GM18951 (cell line): ENCODE results near the gene EEPD1.

Source experiments
- POLR2A ChIP-seq: IDR thresholded peaks from 4 replicates; pipeline ENCODE4 v1.6.1; 2011; ENCODE audit warnings: mild to moderate bottlenecking; ENCODE audit not compliant: insufficient read length, insufficient read depth; ENCODE audit errors: extremely low read depth
- in situ Hi-C: fragments of 300-500 bp; cut with MboI; formaldehyde crosslinking; loops from one replicate; pipeline ENCODE4 v1.12.0; 2022; ENCODE audit warnings: low sequenced_read_pairs, mixed read lengths, inconsistent platforms; ENCODE audit not compliant: unreplicated experiment

Gene EEPD1

DNA sequence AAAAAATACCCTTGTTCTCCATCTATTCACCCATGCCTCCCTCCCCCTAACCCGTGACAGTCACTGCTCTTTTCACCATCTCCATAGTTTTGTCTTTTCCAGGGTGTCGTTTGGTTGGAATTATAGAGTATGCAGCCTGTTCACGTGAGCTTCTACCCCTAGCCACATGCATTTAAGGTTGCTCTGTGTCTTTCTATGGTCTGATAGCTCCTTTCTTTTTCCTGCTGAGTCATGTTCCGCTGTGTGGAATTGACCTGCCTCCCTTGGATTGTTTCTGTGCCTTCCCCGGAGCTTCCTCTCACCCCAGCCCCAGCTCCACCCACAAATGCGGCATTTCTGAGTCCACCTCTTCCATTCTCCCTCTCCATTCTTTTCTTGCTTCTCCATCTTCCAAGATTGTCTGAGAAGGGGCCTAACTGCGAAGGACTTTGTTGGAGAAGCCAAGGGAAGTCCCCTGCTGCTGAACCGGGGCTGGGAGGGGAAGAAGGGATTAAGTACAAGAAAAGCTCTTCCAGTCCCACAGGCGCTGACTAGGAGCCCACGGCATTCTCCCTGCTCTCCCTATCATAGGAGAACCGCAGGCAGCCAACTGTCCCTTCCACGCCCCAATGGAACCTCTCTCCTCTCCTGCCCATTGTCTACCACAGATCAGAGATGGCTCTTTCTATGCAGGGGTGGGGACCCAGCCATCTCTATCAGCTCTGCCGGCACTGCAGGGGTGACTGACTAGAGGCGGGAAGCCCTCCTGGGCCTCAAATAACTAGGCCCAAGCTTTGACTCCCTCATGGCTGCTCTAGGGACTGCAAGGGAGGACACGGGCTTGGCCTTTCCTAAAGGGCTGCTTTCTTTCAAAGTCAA lies 149.1 kb downstream of the EEPD1 start:
- no peak for TF ChIP-seq POLR2A
- in situ Hi-C loops: no loop called here

DNA sequence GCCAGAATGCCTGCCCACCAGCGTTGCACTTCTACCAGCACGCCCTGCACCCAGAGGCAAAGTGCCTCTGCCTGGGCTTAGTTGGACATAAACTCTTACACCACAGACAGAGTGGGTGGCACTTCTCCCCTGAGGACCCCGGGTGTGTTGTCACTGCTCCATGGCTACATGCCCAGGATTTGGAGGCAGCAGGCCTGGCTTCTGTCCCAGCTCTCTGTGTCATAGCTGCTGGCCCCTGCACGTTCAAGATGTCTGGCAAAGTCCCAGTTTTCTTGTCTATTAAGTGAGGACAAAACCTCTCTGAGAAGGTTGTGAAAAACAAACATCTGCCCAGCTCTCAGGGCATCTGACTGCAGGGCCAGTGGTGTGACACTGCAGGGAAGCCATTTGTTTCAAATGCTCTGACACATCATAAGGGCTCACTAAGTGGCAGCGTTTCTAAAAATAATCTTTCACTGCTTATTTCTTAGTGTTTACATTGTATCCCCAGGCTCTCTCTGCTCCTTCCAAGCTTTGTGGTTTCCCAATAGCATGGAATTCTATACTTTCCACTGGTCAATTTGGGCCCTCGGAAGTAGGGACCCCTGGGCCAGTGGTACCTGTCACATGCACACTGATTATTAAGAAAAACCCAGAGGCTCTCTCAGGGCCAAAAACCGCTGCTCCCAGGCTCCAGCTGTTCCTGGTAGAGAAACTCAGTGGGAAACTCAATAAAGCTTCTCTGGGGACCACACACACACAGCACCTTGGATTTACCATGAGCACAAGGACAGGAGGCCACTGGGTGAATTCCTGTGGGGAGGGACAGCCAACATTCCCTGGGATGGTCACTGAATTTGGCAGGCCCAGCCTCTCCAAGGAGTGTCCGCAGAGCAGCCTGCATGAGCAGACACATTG lies 150.4 kb downstream of the EEPD1 start:
- no peak for TF ChIP-seq POLR2A
- in situ Hi-C loops: no loop called here

DNA sequence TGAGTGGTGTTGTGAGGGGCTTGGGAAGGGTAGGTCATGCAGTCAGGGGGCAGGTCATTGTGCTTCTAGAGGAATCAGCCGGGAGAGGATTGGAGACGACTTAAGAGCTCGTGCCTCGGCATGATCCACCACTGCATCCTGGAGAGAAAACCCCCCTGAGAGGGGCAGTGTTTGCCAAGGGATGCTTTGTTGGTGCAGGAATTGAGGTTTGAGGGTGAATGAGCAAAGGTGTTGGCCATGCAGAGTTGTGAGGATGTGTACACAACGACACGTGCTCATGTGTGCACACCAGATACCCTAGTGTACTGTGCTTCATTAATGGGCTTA lies 151.0 kb downstream of the EEPD1 start:
- in situ Hi-C loops: no loop called here

DNA sequence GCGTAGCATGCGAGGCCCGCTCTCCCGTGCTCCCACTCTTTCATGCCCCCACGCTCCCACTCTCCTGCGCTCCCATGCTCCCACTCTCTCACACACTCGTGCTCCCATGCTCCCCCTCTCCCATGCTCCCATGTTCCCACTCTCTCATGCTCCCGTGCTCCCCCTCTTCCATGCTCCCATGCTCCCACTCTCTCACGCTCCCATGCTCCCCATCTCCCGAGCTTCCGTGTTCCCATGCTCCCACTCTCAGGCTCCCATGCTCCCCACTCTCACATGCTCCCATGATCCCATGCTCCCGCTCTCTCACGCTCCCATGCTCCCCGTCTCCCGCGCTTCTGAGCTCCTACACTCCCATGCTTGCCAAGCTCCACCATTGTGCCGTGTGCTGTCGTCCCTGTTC lies 152.2 kb downstream of the EEPD1 start:
- in situ Hi-C loops: no loop called here
- no peak for TF ChIP-seq POLR2A

More for the DNA sequence above, 151.0 kb downstream of the EEPD1 start:
- TF ChIP-seq POLR2A: no peak

DNA sequence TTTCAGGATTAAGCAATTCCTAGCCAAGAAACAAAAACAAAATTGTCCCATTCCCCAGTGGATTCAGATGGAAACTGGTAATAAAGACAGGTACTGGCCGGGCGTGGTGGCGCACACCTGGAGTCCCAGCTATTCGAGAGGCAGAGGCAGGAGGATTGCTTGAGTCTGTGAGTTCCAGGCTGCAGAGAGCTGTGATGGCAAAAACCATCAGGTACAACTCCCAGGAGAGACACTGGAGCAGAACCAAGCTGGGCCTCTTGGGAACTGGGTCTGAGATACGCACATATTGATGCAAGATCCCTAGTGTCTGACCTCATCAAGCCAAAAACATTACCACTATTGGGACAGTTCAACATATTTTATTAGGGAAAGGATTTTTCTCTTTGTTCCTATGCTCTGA lies 152.6 kb downstream of the EEPD1 start:
- no peak for TF ChIP-seq POLR2A

DNA sequence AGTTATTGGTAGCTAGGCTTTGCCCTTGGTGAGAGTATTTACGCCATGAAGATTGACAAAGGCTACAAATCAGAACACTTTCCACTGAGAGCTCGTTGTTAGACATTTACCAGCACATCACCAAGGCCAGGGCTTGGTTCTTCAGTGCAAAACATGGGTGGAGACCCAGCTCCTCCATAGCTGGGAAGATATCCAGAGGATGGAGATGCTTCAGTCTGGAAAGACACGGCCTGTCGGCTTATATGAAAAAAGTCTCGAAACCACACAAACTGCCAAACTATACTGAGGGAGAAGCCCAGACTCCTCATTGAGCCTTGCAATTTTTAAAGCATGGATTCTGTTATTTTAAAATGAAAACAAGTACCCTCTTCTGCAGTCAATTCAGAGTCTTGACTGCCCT lies 153.2 kb downstream of the EEPD1 start:
- in situ Hi-C loops: no loop called here

More for the DNA sequence above, 152.6 kb downstream of the EEPD1 start:
- in situ Hi-C loops: no loop called here

DNA sequence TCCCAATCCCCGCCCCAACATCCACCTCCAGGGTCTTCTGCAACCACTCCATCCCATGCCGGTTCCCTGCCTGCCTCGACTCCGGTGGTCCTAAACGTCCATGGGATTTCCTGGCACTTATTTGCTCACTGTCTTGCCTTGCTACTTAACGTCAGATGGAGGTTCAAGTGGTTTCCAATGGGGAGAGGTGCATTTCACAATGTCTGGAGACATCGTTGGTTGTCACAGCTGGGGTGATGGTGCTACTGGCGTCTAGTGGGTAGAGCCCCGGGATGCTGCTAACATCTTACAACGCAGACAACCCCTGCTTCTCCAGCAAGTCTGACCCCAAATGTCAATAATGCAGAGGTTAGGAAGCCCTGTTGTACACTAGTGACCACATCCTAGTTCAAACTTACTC lies 153.7 kb downstream of the EEPD1 start:
- in situ Hi-C loops: no loop called here
- TF ChIP-seq POLR2A: no peak

More for the DNA sequence above, 153.2 kb downstream of the EEPD1 start:
- no peak for TF ChIP-seq POLR2A

DNA sequence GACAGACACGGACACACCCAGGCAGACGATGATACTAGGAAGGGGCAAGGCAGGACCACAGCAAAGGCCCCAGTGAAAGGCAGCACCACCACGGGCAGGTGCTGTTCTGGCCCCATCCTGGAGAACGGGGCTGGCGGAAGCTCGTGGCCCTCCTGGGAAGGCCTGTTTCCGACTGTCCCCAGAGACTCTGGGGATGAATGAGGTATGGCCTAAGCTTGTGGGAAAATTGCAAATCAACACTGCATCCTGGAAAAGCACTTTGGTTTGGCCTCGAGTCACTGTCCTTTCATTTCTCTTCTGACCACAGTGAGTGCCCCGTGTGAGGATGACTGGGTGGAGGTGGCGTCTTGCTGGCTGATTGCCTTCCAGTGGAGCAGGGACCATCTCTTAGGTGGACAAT lies 155.0 kb downstream of the EEPD1 start:
- no peak for TF ChIP-seq POLR2A
- in situ Hi-C loops: no loop called here

DNA sequence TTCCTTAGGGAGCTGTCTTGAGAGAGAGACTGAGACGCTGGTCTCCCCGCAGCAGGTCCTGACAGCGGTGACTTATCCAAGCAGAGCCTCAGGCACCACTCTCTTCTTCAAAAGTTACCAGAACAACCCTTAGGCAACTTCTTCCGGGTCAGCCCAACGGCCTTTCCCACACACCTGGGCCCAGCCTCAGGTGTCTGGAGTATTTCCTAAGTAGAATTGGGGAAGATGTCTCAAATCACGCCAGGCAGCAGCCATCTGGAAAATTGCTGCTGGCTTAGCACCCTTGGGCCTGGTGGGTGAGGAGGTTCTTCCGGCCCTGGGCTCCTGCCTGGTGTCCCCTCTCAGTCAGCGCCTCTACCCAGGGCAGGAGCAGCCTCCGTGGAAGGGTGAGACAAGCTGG lies 156.2 kb downstream of the EEPD1 start:
- in situ Hi-C loops: no loop called here
- no peak for TF ChIP-seq POLR2A

DNA sequence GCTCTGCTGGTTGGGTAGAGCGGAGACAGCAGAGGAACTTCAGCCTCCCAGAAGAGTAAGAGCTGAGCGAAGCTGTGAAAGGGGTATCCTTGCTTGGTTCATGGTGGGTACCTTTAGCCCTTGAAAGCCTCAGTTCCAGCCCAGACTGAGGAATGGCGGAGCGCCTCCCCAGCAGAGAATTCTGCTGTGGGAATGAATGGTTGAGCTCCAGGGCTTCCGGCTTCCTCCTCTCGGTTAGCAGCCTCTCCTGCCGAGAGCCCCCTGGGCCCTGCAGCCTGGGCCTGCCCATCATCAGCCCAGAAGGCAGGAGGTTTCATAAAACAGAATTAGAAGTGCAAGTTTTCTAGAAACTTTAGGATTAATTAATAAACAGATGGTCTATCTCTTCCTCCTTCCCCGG lies 156.7 kb downstream of the EEPD1 start:
- no peak for TF ChIP-seq POLR2A
- in situ Hi-C loops: no loop called here

DNA sequence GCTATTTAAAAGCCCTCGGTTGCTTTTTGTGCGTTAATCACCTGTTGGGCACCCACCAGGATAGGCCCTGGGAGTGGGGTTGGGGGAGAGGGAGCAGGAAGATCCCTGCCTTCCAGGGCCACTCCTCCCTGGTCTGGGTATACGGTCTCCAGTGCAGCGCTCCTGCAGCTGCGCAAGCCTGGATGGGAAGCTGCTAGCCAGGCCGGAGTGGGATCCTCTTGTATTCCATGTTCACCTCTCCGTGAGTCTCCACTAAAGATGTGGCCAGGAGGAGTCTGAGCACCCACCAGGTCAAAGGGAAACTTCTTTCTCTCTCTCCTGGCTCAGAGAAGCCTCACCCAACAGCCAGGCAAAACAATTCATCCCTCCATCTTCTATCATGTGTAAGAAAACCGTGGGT lies 157.8 kb downstream of the EEPD1 start:
- in situ Hi-C loops: no loop called here
- no peak for TF ChIP-seq POLR2A

DNA sequence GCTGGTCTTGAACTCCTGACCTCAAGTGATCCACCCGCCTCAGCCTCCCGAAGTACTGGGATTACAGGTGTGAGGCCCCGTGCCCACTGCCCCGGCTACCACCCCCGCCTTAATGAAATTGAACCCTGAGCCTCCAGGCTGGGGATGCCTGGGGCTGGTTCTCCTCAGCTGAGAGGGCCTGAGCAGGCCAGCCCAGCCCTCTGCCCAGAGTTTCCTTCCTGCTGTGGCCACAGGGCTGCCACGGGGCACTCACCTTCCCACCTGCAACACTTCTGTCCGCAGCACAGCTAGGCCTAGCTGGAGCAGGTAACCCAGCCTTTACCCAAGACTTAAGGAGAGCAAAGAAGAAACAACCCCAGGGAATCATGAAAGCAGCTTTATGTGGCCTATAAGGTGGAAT lies 158.5 kb downstream of the EEPD1 start:
- TF ChIP-seq POLR2A: no peak
- in situ Hi-C loops: no loop called here

DNA sequence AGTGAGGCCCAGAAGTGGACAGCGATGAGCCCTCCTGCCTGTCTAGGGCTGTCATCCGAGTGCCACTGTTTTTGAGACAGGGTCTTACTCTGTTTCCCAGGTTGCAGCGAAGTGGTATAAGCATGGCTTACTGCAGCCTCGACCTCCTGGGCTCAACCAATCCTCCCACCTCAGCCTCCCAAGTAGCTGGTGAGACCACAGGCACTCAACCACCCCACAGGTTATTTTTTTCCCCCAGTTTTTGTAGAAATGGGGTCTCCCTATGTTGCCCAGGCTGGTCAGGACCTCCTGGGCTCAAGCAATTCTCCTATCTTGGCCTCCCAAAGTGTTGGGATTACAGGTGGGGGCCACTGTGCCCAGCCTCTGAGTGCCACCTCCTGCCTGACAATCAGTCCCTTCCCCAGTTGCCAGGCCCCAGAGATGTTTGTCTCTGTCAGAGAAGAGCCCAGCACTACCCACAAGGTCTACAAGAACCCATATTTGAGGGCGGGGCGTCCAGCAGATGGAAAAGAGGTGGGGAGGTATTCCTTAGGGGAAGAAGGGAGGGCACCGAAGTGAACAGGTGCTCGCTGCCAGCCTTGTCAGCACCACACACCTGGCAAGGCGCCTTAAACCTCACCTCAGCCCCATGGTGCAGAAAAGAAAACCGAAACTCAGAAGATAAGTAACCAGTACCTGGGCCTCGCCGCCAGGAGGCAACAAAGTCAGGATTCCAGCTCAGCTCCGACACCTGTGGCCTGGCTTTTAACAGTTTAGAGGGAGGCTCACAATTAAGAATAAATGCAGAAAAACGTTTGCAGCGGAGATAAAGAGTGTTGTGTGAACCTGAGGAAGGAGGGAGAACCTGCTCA lies 159.2 kb downstream of the EEPD1 start:
- in situ Hi-C loops: no loop called here
- no peak for TF ChIP-seq POLR2A
